H9 (cell line): Measurements from ENCODE around the gene MYL11. TPM values are rescaled to one million over a fixed set of nuclear protein-coding genes. Genes with fewer than 3 reads are reported as not detected.
A peak's percentile ranks its signal among the peaks of the same experiment; 100 is the strongest.

Experiments
- DNase-seq: peaks from one replicate; pipeline ENCODE4 v3.0.0-alpha.2; 2017
- H2AFZ ChIP-seq: one replicate; pipeline ENCODE4 v1.6.1; 2013; ENCODE audit warnings: mild to moderate bottlenecking, low read length, control low read depth, moderate library complexity
- H2AK5ac ChIP-seq: 2 replicates; pipeline ENCODE4 v1.6.1; 2013; ENCODE audit warnings: low read length, control low read depth, mixed read lengths; ENCODE audit not compliant: insufficient read length
- H2BK120ac ChIP-seq: one replicate; pipeline ENCODE4 v1.6.1; 2013; ENCODE audit warnings: low read depth, mild to moderate bottlenecking, low read length, control low read depth, inconsistent platforms; ENCODE audit not compliant: poor library complexity, severe bottlenecking
- H2BK12ac ChIP-seq: 2 replicates; pipeline ENCODE4 v1.6.1; 2013; ENCODE audit warnings: low read length, control low read depth, mixed read lengths, low read depth; ENCODE audit not compliant: insufficient read length
- H2BK15ac ChIP-seq: 2 replicates; pipeline ENCODE4 v1.6.1; 2013; ENCODE audit warnings: low read depth, low read length, control low read depth
- H2BK20ac ChIP-seq: one replicate; pipeline ENCODE4 v1.6.1; 2013; ENCODE audit warnings: low read depth, mild to moderate bottlenecking, low read length, control low read depth, inconsistent platforms; ENCODE audit not compliant: poor library complexity, severe bottlenecking
- H2BK5ac ChIP-seq: 2 replicates; pipeline ENCODE4 v1.6.1; 2013; ENCODE audit warnings: low read length, control low read depth, mixed read lengths; ENCODE audit not compliant: insufficient read length
- H3K14ac ChIP-seq: 2 replicates; pipeline ENCODE4 v1.6.1; 2013; ENCODE audit warnings: low read length, control low read depth; ENCODE audit not compliant: insufficient read depth
- H3K18ac ChIP-seq: 2 replicates; pipeline ENCODE4 v1.6.1; 2013; ENCODE audit warnings: low read depth, mild to moderate bottlenecking, mixed read lengths, low read length, control low read depth; ENCODE audit not compliant: insufficient read length
- H3K23ac ChIP-seq: 2 replicates; pipeline ENCODE4 v1.6.1; 2013; ENCODE audit warnings: low read length, control low read depth, mixed read lengths, low read depth; ENCODE audit not compliant: insufficient read length
- H3K23me2 ChIP-seq: 2 replicates; pipeline ENCODE4 v1.6.1; 2013; ENCODE audit warnings: low read depth, mild to moderate bottlenecking, mixed read lengths, low read length, control low read depth; ENCODE audit not compliant: insufficient read length, poor library complexity, severe bottlenecking
- H3K27ac ChIP-seq: 2 replicates; pipeline ENCODE4 v1.5.1; 2013; ENCODE audit warnings: low read length, control low read depth, mixed read lengths, low read depth; ENCODE audit not compliant: insufficient read length
- H3K27me3 ChIP-seq: 2 replicates; pipeline ENCODE4 v1.6.1; 2013; ENCODE audit warnings: low read length, control low read depth, inconsistent platforms; ENCODE audit not compliant: insufficient read depth
- H3K4ac ChIP-seq: 2 replicates; pipeline ENCODE4 v1.6.1; 2013; ENCODE audit warnings: low read depth, mild to moderate bottlenecking, control low read depth, inconsistent platforms, low read length, moderate library complexity
- H3K4me1 ChIP-seq: 2 replicates; pipeline ENCODE4 v1.6.1; 2013; ENCODE audit warnings: low read length, control low read depth, inconsistent platforms; ENCODE audit not compliant: insufficient read depth
- H3K4me2 ChIP-seq: 2 replicates; pipeline ENCODE4 v1.6.1; 2013; ENCODE audit warnings: low read length, control low read depth, mixed read lengths; ENCODE audit not compliant: insufficient read length, insufficient read depth
- H3K56ac ChIP-seq: 2 replicates; pipeline ENCODE4 v1.6.1; 2013; ENCODE audit warnings: low read depth, mild to moderate bottlenecking, mixed read lengths, low read length, control low read depth; ENCODE audit not compliant: insufficient read length
- H3K79me1 ChIP-seq: 2 replicates; pipeline ENCODE4 v1.6.1; 2013; ENCODE audit warnings: low read depth, mild to moderate bottlenecking, moderate library complexity, low read length, control low read depth, inconsistent platforms; ENCODE audit not compliant: insufficient read depth, poor library complexity, severe bottlenecking
- H3K79me2 ChIP-seq: 2 replicates; pipeline ENCODE4 v1.6.1; 2013; ENCODE audit warnings: low read length, control low read depth, inconsistent platforms; ENCODE audit not compliant: insufficient read depth
- H3K9ac ChIP-seq: 2 replicates; pipeline ENCODE4 v1.6.1; 2013; ENCODE audit warnings: low read length, control low read depth, mixed read lengths; ENCODE audit not compliant: insufficient read length; ENCODE audit errors: extremely low read depth
- H3K9me3 ChIP-seq: one replicate; pipeline ENCODE4 v1.6.1; 2013; ENCODE audit warnings: low read depth, low read length, inconsistent platforms; ENCODE audit not compliant: control insufficient read depth
- H3T11ph ChIP-seq: one replicate; pipeline ENCODE4 v1.6.1; 2013; ENCODE audit warnings: mild to moderate bottlenecking, low read length, control low read depth, inconsistent platforms
- H4K20me1 ChIP-seq: one replicate; pipeline ENCODE4 v1.6.1; 2013; ENCODE audit not compliant: control insufficient read depth, insufficient read length, insufficient read depth
- H4K5ac ChIP-seq: 2 replicates; pipeline ENCODE4 v1.6.1; 2013; ENCODE audit warnings: low read depth, mild to moderate bottlenecking, mixed read lengths, low read length, control low read depth; ENCODE audit not compliant: insufficient read length
- H4K8ac ChIP-seq: replicated peaks from 2 replicates; pipeline ENCODE4 v1.6.1; 2013; ENCODE audit warnings: low read length, control low read depth, mixed read lengths, low read depth; ENCODE audit not compliant: insufficient read length
- H4K91ac ChIP-seq: 2 replicates; pipeline ENCODE4 v1.6.1; 2013; ENCODE audit warnings: low read depth, mild to moderate bottlenecking, moderate library complexity, mixed read lengths, low read length, control low read depth; ENCODE audit not compliant: insufficient read length
- H3K27ac Mint-ChIP-seq, 3 experiments: 2 replicates in 2 of 3; 3 replicates in 1 of 3; pipeline ENCODE4 v1.8.0; 2020 to 2021; ENCODE audit warnings: mixed read lengths in 3 of 3, mild to moderate bottlenecking in 1 of 3, moderate library complexity in 1 of 3
- H3K27me3 Mint-ChIP-seq: 2 replicates; pipeline ENCODE4 v1.8.0; 2021; ENCODE audit warnings: low read depth, mild to moderate bottlenecking, moderate library complexity, mixed read lengths
- H3K36me3 Mint-ChIP-seq, 3 experiments: 2 replicates in 2 of 3; 3 replicates in 1 of 3; pipeline ENCODE4 v1.8.0; 2020 to 2021; ENCODE audit warnings: low read depth in 3 of 3, mixed read lengths in 3 of 3; ENCODE audit not compliant: insufficient read depth in 1 of 3
- H3K4me1 Mint-ChIP-seq, 2 experiments: 2 replicates each; pipeline ENCODE4 v1.8.0; 2020; ENCODE audit warnings: mixed read lengths in 2 of 2
- H3K4me3 Mint-ChIP-seq, 2 experiments: 2 replicates in 1 of 2; 3 replicates in 1 of 2; pipeline ENCODE4 v1.8.0; 2020 to 2021; ENCODE audit warnings: mild to moderate bottlenecking in 2 of 2, mixed read lengths in 2 of 2, moderate library complexity in 1 of 2
- H3K9me3 Mint-ChIP-seq, 2 experiments: 2 replicates in 1 of 2; 3 replicates in 1 of 2; pipeline ENCODE4 v1.8.0; 2020; ENCODE audit warnings: mild to moderate bottlenecking in 2 of 2, mixed read lengths in 2 of 2, moderate library complexity in 1 of 2
- CTCF ChIP-seq: fragments of 200-600 bp; sonication (generic); conservative IDR thresholded peaks from 3 replicates; pipeline ENCODE4 v1.8.0; 2021; ENCODE audit warnings: antibody characterized with exemption, mild to moderate bottlenecking
- WGBS: extraction: QIAGEN DNeasy Blood & Tissue Kit; methylation state at CpG from one replicate; pipeline ENCODE4 v1.1.7; 2013; ENCODE audit warnings: missing lambda C conversion rate, low lambda C conversion rate, mixed read lengths; ENCODE audit not compliant: insufficient read length; ENCODE audit errors: extremely low coverage; 5-methylcytosine and 5-hydroxymethylcytosine counted together
- total RNA-seq: library from RNA; stranded (reverse); gene quantifications from 2 replicates; pipeline ENCODE4 v1.2.1, GENCODE V29; 2021

MYL11 gene
- total RNA-seq, 1 experiment from 2014 or later = 0.70 TPM

GRCh38 chr16:30348929-30349328, 25.7 kb upstream of the MYL11 start:
- peaks cover 5% of the 10 kb centered on the region for H3K79me1 ChIP-seq
- no peak overlapping the region for H4K5ac ChIP-seq
- no peak overlapping the region for H4K91ac ChIP-seq
- H3K9me3 ChIP-seq = no peaks in the 10 kb centered on the region
- peaks cover 0 to 2% of the 10 kb centered on the region in 2 experiments; a peak in 2 of 4 replicates for H3K4me1 Mint-ChIP-seq
- H3K14ac ChIP-seq = no peak overlapping the region
- H2BK120ac ChIP-seq = no peak overlapping the region
- H3K27me3 Mint-ChIP-seq = no peaks in the 10 kb centered on the region; the same call in 1 of the 2 replicates
- H2BK5ac ChIP-seq = no peak overlapping the region
- H3K27me3 ChIP-seq = no peaks in the 10 kb centered on the region
- H3K27ac ChIP-seq = no peak overlapping the region
- H3K79me2 ChIP-seq = no peaks in the 10 kb centered on the region; the same call in 1 of the 2 replicates
- no peak overlapping the region for H3K18ac ChIP-seq
- no peak overlapping the region for H3K56ac ChIP-seq
- no peak overlapping the region for H2AK5ac ChIP-seq
- no peaks in the 10 kb centered on the region for H4K20me1 ChIP-seq
- H3T11ph ChIP-seq = no peak overlapping the region
- no peaks in the 10 kb centered on the region for H3K9me3 Mint-ChIP-seq
- H2AFZ ChIP-seq = no peak overlapping the region
- no peak overlapping the region for H2BK12ac ChIP-seq
- peaks cover 20 to 46% (median 40%) of the 10 kb centered on the region in 3 experiments; a peak in 6 of 7 replicates for H3K36me3 Mint-ChIP-seq
- no peaks in the 10 kb centered on the region for H3K4me1 ChIP-seq
- no CpG with 5 or more reads among the region's 7 CpGs for WGBS
- no peak overlapping the region for H3K4me3 Mint-ChIP-seq
- no peak for DNase-seq
- H3K23ac ChIP-seq = no peak overlapping the region
- H2BK20ac ChIP-seq = no peak overlapping the region
- no peak overlapping the region for H3K4me2 ChIP-seq
- no peak overlapping the region for H3K9ac ChIP-seq
- peak overlapping the region in 1 of 3 experiments; percentile 38; a peak in 3 of 7 replicates for H3K27ac Mint-ChIP-seq
- H3K23me2 ChIP-seq = no peaks in the 10 kb centered on the region
- H3K4ac ChIP-seq = no peak overlapping the region
- no peak overlapping the region for H2BK15ac ChIP-seq
- no peak overlapping the region for H4K8ac ChIP-seq
- TF ChIP-seq CTCF = no peak
